ENCODE results near the gene ABCC3. TPM values are rescaled to one million over a fixed set of nuclear protein-coding genes. Genes with fewer than 3 reads are reported as not detected.

Gene ABCC3
- total RNA-seq, 1 experiment from 2014 or later, result 0.56 TPM

- H3K27me3 ChIP-seq (replicated peaks; ENCODE audit: insufficient read depth, low read depth, low read length, poor library complexity), result no peaks in the 10 kb centered on the region
- no peaks in the 10 kb centered on the region for H3K9me3 ChIP-seq (ENCODE audit: low read depth, low read length, poor library complexity, severe bottlenecking)
- no peaks in the 10 kb centered on the region for H3K4me1 ChIP-seq (ENCODE audit: insufficient read depth, low read length, poor library complexity, severe bottlenecking)
- H3K36me3 ChIP-seq (ENCODE audit: insufficient read depth, low read length, poor library complexity, severe bottlenecking), result peaks cover 23% of the 10 kb centered on the region
- H3K27ac ChIP-seq (ENCODE audit: low read depth, low read length, poor library complexity, severe bottlenecking), result no peak overlapping the region
- no peak for DNase-seq (ENCODE audit: low spot score)
- no peak overlapping the region for H3K4me3 ChIP-seq (ENCODE audit: low read depth, low read length, poor library complexity, severe bottlenecking)
- no TSS peak for BruUV-seq (replicated peaks)
- ChIA-PET CTCF (no interaction called here), POLR2A (ENCODE audit: low non-redundant PET) (no interaction called here)
- intact Hi-C loops (cut with micrococcal nuclease; ENCODE audit: unreplicated experiment), result no loop called here
- no peak for TF ChIP-seq EZH2 (IDR thresholded peaks at IDR 0.05; ENCODE audit: borderline replicate concordance, low read depth, low read length, poor library complexity, severe bottlenecking)
- TF ChIP-seq CTCF (conservative IDR thresholded peaks at IDR 0.05; ENCODE audit: low read depth, low read length), result no peak
Measured at GRCh38 chr17:50689956-50690886, 55.5 kb downstream of the ABCC3 start.

- ChIA-PET CTCF (no interaction called here), POLR2A (ENCODE audit: low non-redundant PET) (no interaction called here)
- Histone ChIP-seq H3K9me3 (ENCODE audit: low read depth, low read length, poor library complexity, severe bottlenecking) (no peaks in the 10 kb centered on the region), H3K27ac (ENCODE audit: low read depth, low read length, poor library complexity, severe bottlenecking) (no peak overlapping the region), H3K4me1 (ENCODE audit: insufficient read depth, low read length, poor library complexity, severe bottlenecking) (no peaks in the 10 kb centered on the region), H3K4me3 (ENCODE audit: low read depth, low read length, poor library complexity, severe bottlenecking) (no peak overlapping the region), H3K36me3 (ENCODE audit: insufficient read depth, low read length, poor library complexity, severe bottlenecking) (peaks cover 31% of the 10 kb centered on the region), H3K27me3 (replicated peaks; ENCODE audit: insufficient read depth, low read depth, low read length, poor library complexity) (no peaks in the 10 kb centered on the region)
- no TSS peak for BruUV-seq (replicated peaks)
- no peak for TF ChIP-seq CTCF (conservative IDR thresholded peaks at IDR 0.05; ENCODE audit: low read depth, low read length)
- intact Hi-C loops (cut with micrococcal nuclease; ENCODE audit: unreplicated experiment), result no loop called here
- no peak for DNase-seq (ENCODE audit: low spot score)
Measured at GRCh38 chr17:50690887-50691549, 56.3 kb downstream of the ABCC3 start.

DNA sequence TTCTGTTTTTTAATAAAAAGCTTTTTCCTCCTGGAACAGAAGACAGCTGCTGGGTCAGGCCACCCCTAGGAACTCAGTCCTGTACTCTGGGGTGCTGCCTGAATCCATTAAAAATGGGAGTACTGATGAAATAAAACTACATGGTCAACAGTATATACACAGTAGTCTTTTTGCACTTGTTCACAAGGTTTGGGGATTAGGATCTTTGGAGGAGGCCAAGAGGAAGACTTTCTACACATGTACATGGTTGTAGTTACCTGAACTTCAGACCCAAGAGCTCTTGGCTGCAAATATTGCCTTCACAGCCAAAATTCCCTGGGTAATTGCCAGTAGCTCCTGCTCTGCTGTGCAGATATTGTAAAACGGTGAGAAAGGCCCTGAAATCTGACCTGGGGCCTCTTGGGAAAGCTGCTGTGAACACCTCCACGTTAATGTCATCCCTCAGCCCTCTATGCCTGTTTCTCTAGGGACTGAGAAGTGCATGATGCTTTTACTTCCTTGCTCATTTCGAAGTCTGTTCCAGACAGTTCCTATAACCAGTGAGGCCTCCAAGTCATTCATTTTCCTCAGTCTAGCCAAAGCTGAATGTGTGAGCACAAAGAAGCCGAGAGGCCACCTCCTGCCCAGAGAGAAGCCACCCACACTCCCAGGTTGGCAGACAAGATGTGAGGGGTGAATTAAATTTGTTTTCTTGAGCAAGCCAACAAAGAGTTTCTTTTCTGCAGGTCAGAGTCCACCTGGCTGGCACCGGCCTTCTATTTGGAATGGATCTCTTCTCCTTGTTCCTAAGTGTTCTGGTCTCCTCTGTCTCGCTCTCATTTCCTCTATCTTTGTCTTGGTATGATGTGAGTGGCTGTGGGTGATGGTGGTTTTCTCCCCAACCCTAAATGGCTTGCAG is 57.1 kb downstream of the ABCC3 start:
- H3K36me3 ChIP-seq (ENCODE audit: insufficient read depth, low read length, poor library complexity, severe bottlenecking), result peaks cover 39% of the 10 kb centered on the region
- no peaks in the 10 kb centered on the region for H3K27me3 ChIP-seq (replicated peaks; ENCODE audit: insufficient read depth, low read depth, low read length, poor library complexity)
- H3K4me3 ChIP-seq (ENCODE audit: low read depth, low read length, poor library complexity, severe bottlenecking), result no peak overlapping the region
- TF ChIP-seq CTCF (conservative IDR thresholded peaks at IDR 0.05; ENCODE audit: low read depth, low read length) (no peak), EZH2 (IDR thresholded peaks at IDR 0.05; ENCODE audit: borderline replicate concordance, low read depth, low read length, poor library complexity, severe bottlenecking) (no peak)
- POLR2A ChIA-PET (ENCODE audit: low non-redundant PET), result no interaction called here
- no peaks in the 10 kb centered on the region for H3K4me1 ChIP-seq (ENCODE audit: insufficient read depth, low read length, poor library complexity, severe bottlenecking)
- H3K9me3 ChIP-seq (ENCODE audit: low read depth, low read length, poor library complexity, severe bottlenecking), result no peaks in the 10 kb centered on the region
- no peak for DNase-seq (ENCODE audit: low spot score)
- no TSS peak for BruUV-seq (replicated peaks)
- intact Hi-C loops (cut with micrococcal nuclease; ENCODE audit: unreplicated experiment), result no loop called here
- CTCF ChIA-PET, result no interaction called here
- no peak overlapping the region for H3K27ac ChIP-seq (ENCODE audit: low read depth, low read length, poor library complexity, severe bottlenecking)

Measured in A673 (cell line).